NCI-H2196 (cell line): ENCODE results near the gene SLC37A1.

Experiments used
- DNase-seq: peaks from one replicate; lab custom pipeline; 2025; ENCODE audit not compliant: unreplicated experiment; lab: John Stamatoyannopoulos, UW

SLC37A1 gene

DNA sequence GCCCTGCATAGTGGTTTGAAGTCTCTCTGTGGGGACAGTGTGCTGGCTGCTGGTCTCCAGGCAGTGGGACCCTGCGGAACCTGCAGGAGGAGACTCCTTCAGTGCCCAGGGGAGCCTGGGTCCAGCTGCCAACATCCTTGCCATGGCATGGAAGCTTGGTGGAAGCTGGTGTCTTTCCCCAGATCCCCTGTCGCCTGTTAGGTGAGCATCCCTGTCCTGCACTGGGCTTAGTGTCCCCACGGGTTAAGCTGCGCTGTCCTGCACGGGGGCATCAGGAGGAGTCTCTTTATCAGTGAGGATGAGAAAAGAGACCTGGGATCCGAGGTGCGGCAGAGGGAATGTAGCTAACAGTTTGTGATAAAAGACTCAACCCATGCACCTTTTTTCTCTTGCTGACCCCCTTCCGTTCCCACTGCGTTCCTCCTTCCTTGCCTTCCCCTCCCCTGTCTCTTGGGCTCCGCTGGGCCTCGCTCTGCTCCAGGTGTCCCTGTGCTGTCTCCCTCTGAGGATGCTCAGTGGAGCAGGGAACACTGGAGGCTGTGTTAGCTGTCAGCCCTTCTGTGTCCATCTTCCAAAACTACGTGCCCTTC is 59.3 kb downstream of the SLC37A1 start:
- DNase-seq, result no peak

DNA sequence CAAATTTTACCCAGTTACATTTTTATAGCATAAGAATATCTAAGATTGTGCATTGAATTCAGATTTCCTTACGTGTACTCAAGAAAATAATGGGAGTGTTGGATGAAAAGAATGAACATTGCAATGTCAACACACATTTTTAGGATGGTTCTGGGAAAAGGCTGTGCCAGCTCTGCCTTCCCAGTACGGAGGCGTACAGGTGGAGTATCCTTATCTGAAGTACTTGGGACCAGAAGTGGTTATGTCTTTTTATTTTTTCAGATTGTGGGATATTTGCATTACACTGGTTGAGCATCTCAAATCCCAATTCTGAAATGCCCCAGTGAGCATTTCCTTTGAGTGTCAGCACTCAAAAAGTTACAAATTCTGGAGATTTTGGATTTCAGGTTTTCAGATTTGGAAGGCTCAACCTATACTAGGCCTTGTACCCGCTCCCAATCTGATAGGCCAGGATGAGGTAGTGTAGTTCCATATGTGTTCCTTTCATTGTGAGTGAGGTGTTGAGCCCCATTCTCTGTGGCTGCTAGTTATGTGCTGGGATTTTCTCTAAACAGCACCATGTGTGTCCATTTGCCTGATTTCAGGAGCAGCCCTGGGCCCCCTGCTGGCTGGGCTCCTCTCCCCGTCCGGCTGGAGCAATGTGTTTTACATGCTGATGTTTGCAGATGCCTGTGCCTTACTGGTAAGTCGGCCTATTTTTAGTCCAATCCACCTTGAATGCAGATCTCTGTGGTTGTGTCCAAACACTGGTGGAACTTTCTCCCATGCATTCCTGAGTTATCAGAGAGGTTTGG is 60.8 kb downstream of the SLC37A1 start:
- DNase-seq, result no peak

- no peak for DNase-seq
Measured at GRCh38 chr21:42575111-42575510, 61.5 kb downstream of the SLC37A1 start.

DNA sequence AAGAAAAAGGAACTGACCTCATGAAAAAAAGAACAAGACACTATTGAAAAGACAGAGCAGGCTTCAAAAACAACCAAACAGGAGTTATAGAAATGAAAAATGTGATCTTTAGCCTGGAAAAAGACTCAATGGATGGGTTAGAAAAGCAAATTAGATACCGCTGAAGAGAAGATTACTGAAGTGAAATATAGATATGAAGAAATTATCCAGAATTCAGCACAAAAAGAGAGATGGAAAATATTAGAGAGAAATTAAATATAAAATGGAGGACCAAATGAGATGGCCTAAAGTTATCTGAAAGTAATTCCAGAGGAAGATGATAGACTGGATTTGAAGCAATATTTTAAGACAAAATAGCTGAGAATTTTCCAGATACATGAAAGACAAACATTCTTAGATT is 63.0 kb downstream of the SLC37A1 start:
- no peak for DNase-seq

GRCh38 chr21:42578034-42578433 is 64.4 kb downstream of the SLC37A1 start:
- DNase-seq, result no peak

DNA sequence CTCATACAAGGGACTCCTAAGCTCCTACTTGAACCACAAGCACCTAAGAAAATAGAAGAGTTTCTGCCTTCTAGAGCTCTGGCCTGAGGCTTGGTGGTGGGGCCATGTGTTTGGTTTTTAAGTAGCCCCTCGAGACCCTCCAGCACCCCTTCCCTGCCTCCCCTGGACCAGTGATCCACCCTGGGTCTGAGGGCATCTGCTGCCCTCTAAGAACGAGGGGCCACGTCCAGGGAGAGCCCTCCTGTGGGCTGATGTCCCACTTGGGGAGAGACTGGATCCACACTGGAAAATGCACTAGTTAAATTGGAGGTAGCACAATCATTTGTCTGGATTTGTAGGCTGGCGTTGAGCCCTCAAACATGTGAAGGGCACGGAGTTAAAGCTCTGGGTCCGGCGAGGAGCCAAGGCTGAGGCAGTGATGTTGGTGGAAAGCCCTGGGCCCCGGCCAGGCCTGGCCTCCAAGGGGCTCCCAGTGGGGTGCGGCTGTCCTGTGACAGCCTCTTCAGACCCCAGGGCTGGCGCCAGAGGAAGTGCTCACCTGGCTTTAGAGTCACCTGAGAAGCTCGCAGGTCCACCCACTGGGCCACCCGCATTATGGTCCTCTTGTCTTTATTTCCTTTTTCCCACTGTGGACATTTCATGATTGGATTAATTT is 65.2 kb downstream of the SLC37A1 start:
- DNase-seq, result no peak

- no peak for DNase-seq
Measured at GRCh38 chr21:42579456-42580075, 65.9 kb downstream of the SLC37A1 start.

GRCh38 chr21:42580076-42580792 is 66.6 kb downstream of the SLC37A1 start:
- DNase-seq, result no peak

DNA sequence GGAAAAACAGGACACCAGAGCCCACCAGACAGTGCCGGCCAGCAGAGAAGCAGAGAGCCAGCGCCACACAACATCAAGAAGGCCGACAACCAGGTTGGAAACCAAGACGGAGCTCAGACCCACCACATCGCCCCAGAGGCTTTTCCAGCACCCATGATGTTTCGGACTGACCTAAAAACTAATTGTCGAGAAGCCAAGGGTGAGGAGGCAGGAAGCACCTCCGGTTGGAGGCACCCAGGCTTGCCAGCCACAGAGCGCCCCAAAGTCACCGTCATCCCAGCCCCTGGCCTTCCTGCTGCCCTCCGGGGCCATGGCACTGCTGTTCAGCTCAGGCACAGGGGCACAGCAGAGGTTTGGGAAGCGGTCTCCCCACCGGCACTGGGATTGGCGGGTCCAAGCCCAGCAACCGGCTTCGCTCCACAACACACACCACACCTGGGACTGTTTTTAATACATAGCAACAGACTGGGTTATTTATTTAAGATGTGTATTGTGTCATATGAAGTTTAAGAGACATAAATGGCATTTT is 67.2 kb downstream of the SLC37A1 start:
- no peak for DNase-seq

GRCh38 chr21:42581336-42581992 is 67.8 kb downstream of the SLC37A1 start:
- DNase-seq, result no peak

GRCh38 chr21:42581993-42582786 is 68.5 kb downstream of the SLC37A1 start:
- no peak for DNase-seq

DNA sequence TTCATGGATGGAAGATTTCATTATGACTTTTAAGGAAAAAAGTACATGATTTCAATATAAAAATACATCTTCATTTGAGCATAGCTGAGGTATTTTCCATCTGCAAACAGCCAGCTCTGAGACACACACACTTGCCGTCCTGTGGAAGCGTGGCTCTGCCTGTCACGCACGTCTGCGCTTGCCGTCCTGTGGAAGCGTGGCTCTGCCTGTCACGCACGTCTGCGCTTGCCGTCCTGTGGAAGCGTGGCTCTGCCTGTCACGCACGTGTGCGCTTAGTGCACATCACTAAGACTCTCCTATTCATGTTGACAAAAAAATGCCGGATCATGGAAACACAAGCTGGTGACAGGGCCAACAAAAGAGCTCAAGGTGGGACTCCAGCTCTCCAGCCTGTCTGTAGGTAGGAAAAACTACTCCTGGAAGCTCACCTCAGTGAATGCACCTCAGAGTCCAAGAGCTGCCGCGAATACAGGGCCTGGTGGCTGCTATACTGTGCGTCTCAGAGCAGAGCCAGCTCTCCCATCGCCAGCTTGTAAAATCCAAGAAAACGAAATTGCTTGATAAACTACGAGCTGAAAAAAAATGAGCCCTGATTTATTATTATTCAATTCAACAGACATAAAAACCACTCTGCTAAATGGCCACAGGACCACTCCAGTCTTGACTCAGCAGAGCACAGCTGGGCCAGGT is 69.3 kb downstream of the SLC37A1 start:
- DNase-seq, result no peak

DNA sequence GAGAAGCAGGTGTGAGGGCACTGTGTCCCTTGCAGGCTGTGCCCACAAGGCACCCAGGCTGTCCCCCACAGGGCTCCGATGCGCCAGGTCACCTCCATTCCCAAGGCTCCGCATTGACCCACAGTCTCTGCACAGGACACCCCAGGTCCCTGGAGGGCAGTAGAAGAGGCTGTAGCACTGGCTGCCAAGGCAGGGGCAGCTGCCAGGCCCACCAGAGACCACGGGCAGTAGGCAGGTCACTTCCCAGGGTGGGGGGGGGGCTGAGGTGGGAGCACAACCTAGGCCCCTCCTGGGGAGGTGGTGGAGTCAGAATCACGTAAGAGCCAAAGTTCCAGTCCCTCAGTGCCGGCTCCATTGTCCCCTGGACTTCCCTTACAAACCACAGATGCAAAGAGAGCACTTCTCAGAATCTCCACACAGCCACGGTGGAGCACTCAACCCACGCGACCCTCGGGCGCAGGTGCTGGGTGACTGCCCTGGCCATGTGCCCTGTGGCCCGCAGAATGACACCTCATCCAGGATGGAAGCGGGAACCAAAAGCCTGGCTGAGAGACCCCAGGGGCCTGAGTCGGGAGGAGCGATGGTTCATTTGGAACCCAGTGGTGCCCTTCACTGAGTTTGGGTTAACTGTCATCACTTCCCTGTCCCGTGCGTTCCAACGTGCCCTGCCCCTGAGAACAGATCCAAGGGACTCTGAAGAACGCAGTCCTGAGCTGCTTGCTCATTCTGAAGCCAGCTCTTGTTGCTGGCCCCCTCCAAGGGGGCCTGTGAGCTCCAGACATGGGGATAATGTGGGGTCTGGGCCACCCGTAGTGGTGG is 70.0 kb downstream of the SLC37A1 start:
- DNase-seq, result no peak

- DNase-seq, result no peak
Measured at GRCh38 chr21:42584296-42584641, 70.6 kb downstream of the SLC37A1 start.

- DNase-seq, result no peak
Measured at GRCh38 chr21:42585881-42586280, 72.2 kb downstream of the SLC37A1 start.

GRCh38 chr21:42586406-42586805 is 72.8 kb downstream of the SLC37A1 start:
- DNase-seq, result no peak

- DNase-seq, result no peak
Measured at GRCh38 chr21:42587036-42587435, 73.4 kb downstream of the SLC37A1 start.

GRCh38 chr21:42590431-42591131 is 76.9 kb downstream of the SLC37A1 start:
- DNase-seq, result no peak
